ENCODE measurements around the gene TCF20. TPM values are rescaled to one million over a fixed set of nuclear protein-coding genes. Genes with fewer than 3 reads are reported as not detected.

TCF20 gene
- polyA plus RNA-seq, 1 of the 3 experiments (the other 2 are of a cell fraction): 8.5 TPM

DNA sequence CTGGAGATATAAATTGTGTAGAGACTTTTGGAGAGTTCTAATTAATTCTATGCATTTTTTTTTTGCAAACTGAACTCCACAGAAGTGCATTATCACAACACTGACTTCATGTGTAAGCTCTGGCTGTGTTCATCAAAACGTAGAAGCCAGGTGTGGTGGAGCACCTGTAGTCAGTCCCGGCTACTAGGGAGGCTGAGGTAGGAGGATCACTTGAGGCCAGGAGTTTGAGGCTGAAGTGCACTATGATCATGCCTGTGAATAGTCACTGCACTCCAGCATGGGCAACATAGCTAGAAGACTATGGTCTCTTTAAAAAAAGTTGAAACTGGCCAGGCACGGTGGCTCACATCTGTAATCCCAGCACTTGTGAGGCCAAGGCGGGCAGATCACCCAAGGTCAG is 20.6 kb downstream of the TCF20 start:
- CTCF ChIA-PET: no interaction called here
- Histone ChIP-seq H3K4me2 (no peak overlapping the region), H2AFZ (ENCODE audit: low read depth) (no peak overlapping the region), H3K4me3 (ENCODE audit: low read depth in 2 of 2, low read length in 1 of 2) (no peak overlapping the region), H3F3A (replicated peaks; ENCODE audit: insufficient read depth) (no peaks in the 10 kb centered on the region), H3K36me3 (replicated peaks in 1 of 2; ENCODE audit: control insufficient read depth in 1 of 2, insufficient read depth in 2 of 2, low read length in 1 of 2) (no peaks in the 10 kb centered on the region), H3K27ac (ENCODE audit: low read depth in 2 of 2, low read length in 1 of 2) (no peak overlapping the region), H3K9me3 (no peaks in the 10 kb centered on the region), H3K9ac (no peak overlapping the region), H3K79me2 (ENCODE audit: insufficient read depth) (peaks cover 33% of the 10 kb centered on the region), H4K20me1 (ENCODE audit: insufficient read depth) (0 out of 2 replicates have a peak, but pooled peaks cover 11% of the 10 kb centered on the region), H3K27me3 (ENCODE audit: insufficient read depth) (no peaks in the 10 kb centered on the region), H3K4me1 (ENCODE audit: control insufficient read depth in 1 of 2, insufficient read depth in 2 of 2, low read depth in 1 of 2, low read length in 1 of 2) (no peaks in the 10 kb centered on the region), H3K9me2 (no peaks in the 10 kb centered on the region)
- DNase-seq: no peak
- TF ChIP-seq, protein P1, sequence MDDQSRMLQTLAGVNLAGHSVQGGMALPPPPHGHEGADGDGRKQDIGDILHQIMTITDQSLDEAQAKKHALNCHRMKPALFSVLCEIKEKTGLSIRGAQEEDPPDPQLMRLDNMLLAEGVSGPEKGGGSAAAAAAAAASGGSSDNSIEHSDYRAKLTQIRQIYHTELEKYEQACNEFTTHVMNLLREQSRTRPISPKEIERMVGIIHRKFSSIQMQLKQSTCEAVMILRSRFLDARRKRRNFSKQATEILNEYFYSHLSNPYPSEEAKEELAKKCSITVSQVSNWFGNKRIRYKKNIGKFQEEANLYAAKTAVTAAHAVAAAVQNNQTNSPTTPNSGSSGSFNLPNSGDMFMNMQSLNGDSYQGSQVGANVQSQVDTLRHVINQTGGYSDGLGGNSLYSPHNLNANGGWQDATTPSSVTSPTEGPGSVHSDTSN (IDR thresholded peaks at IDR 0.05): no peak
- no peak for TF ChIP-seq YY1 (IDR thresholded peaks at IDR 0.05; ENCODE audit: low read depth)
- POLR2A ChIA-PET: no interaction called here
- no CpG with 5 or more reads among the region's 4 CpGs for WGBS (ENCODE audit: low lambda C conversion rate)

DNA sequence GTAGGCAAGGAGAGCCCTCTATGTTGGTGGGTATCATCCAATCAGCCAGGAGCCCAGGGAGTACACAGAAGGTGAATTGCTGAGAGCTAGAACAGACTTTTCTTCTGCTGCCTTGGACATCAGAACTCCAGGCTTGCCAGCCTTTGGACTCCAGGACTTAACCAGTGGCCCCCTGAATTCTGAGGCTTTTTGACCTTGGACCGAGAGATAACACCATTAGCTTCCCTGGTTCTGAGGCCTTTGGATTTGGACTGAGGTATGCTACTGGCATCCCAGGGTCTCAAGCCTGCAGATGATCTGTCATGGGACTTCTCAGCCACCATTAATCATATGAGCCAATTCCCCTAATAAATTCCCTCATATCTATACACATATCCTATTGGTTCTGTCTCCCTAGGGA is 21.5 kb downstream of the TCF20 start:
- WGBS (ENCODE audit: low lambda C conversion rate): 60% methylated on average over 1 of the region's 1 CpG
- ChIA-PET CTCF (no interaction called here), POLR2A (no interaction called here)
- TF ChIP-seq NRF1 (IDR thresholded peaks at IDR 0.05; ENCODE audit: low read depth, low read length): no peak
- TF ChIP-seq USF2 (IDR thresholded peaks at IDR 0.05; ENCODE audit: borderline replicate concordance, low read depth, low read length): no peak
- no peak for TF ChIP-seq MEF2A (IDR thresholded peaks at IDR 0.05; ENCODE audit: borderline replicate concordance, low read depth)
- TF ChIP-seq RCOR1 (IDR thresholded peaks at IDR 0.05; ENCODE audit: low read length): no peak
- no peaks in the 10 kb centered on the region for H3K9me3 ChIP-seq
- H3K4me2 ChIP-seq: no peak overlapping the region
- peaks cover 27% of the 10 kb centered on the region for H3K79me2 ChIP-seq (ENCODE audit: insufficient read depth)
- H2AFZ ChIP-seq (ENCODE audit: low read depth): no peak overlapping the region
- no peaks in the 10 kb centered on the region for H3K27me3 ChIP-seq (ENCODE audit: insufficient read depth)
- H3K9ac ChIP-seq: no peak overlapping the region
- H3K36me3 ChIP-seq (replicated peaks in 1 of 2; ENCODE audit: control insufficient read depth in 1 of 2, insufficient read depth in 2 of 2, low read length in 1 of 2): no peaks in the 10 kb centered on the region
- no peaks in the 10 kb centered on the region for H3K9me2 ChIP-seq
- no peak overlapping the region for H3K27ac ChIP-seq (ENCODE audit: low read depth in 2 of 2, low read length in 1 of 2)
- H3K4me1 ChIP-seq (ENCODE audit: control insufficient read depth in 1 of 2, insufficient read depth in 2 of 2, low read depth in 1 of 2, low read length in 1 of 2): no peaks in the 10 kb centered on the region
- H3K4me3 ChIP-seq (ENCODE audit: low read depth in 2 of 2, low read length in 1 of 2): no peak overlapping the region
- H3F3A ChIP-seq (replicated peaks; ENCODE audit: insufficient read depth): no peaks in the 10 kb centered on the region
- DNase-seq: no peak
- 0 out of 2 replicates have a peak, but pooled peaks cover 11% of the 10 kb centered on the region for H4K20me1 ChIP-seq (ENCODE audit: insufficient read depth)

DNA sequence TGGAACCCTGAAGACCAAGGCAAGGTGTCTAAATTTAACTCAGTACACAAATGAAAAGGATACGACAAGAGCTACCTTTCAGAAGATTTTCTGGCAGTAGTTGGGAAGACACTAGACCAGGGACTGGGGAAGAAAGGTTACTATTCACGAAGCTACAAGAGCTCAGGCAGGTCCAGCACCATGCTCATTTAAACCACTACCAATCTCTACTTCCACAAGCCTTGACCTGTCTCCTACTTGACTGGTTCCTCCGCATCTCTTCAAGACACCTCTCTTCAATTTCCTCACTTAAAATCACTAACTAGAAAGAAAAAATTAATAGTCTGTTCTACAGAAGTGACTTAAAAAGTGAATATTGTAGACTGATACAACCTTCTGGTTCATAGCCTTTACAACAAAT is 22.9 kb downstream of the TCF20 start:
- H3F3A ChIP-seq (replicated peaks; ENCODE audit: insufficient read depth): no peaks in the 10 kb centered on the region
- peaks cover 27% of the 10 kb centered on the region for H3K79me2 ChIP-seq (ENCODE audit: insufficient read depth)
- no peaks in the 10 kb centered on the region for H3K9me2 ChIP-seq
- no peaks in the 10 kb centered on the region for H3K9me3 ChIP-seq
- WGBS (ENCODE audit: low lambda C conversion rate): 100% methylated on average over 2 of the region's 3 CpGs
- ChIA-PET CTCF (no interaction called here), POLR2A (no interaction called here)
- H4K20me1 ChIP-seq (ENCODE audit: insufficient read depth): peaks cover 13% of the 10 kb centered on the region; the same call in 1 of the 2 replicates
- no peak overlapping the region for H3K4me3 ChIP-seq (ENCODE audit: low read depth in 2 of 2, low read length in 1 of 2)
- H3K4me1 ChIP-seq (ENCODE audit: control insufficient read depth in 1 of 2, insufficient read depth in 2 of 2, low read depth in 1 of 2, low read length in 1 of 2): no peaks in the 10 kb centered on the region
- no peak overlapping the region for H3K27ac ChIP-seq (ENCODE audit: low read depth in 2 of 2, low read length in 1 of 2)
- H3K27me3 ChIP-seq (ENCODE audit: insufficient read depth): no peaks in the 10 kb centered on the region
- H3K36me3 ChIP-seq (replicated peaks in 1 of 2; ENCODE audit: control insufficient read depth in 1 of 2, insufficient read depth in 2 of 2, low read length in 1 of 2): no peaks in the 10 kb centered on the region
- no peak overlapping the region for H2AFZ ChIP-seq (ENCODE audit: low read depth)
- no peak overlapping the region for H3K9ac ChIP-seq
- DNase-seq: no peak
- H3K4me2 ChIP-seq: no peak overlapping the region
- TF ChIP-seq SMC3 (IDR thresholded peaks at IDR 0.05; ENCODE audit: low read depth, low read length) (no peak), EP300 (IDR thresholded peaks at IDR 0.05; ENCODE audit: borderline replicate concordance in 1 of 2, low read depth in 1 of 2, low read length in 1 of 2) (no peak), FOXM1 (IDR thresholded peaks at IDR 0.05; ENCODE audit: low read depth) (no peak), CHD2 (IDR thresholded peaks at IDR 0.05; ENCODE audit: low read length, partially characterized antibody) (no peak), MEF2A (IDR thresholded peaks at IDR 0.05; ENCODE audit: borderline replicate concordance, low read depth) (no peak), EZH2phosphoT487 (IDR thresholded peaks at IDR 0.05; ENCODE audit: borderline replicate concordance, low read depth) (no peak), RFX5 (IDR thresholded peaks at IDR 0.05; ENCODE audit: low read length) (no peak), POLR2AphosphoS5 (IDR thresholded peaks at IDR 0.05; ENCODE audit: low read depth, low read length) (no peak), GATA2 (CRISPR knock-in tag; IDR thresholded peaks at IDR 0.05) (no peak), RCOR1 (IDR thresholded peaks at IDR 0.05; ENCODE audit: low read length) (no peak), TEAD4 (IDR thresholded peaks at IDR 0.05; ENCODE audit: borderline replicate concordance, insufficient read depth) (no peak), RXRA (IDR thresholded peaks at IDR 0.05; ENCODE audit: borderline replicate concordance, low read depth) (no peak), JUND (IDR thresholded peaks at IDR 0.05) (no peak), ZBTB33 (IDR thresholded peaks at IDR 0.05; ENCODE audit: borderline replicate concordance, low read depth) (no peak)
- TF ChIP-seq, protein P2, sequence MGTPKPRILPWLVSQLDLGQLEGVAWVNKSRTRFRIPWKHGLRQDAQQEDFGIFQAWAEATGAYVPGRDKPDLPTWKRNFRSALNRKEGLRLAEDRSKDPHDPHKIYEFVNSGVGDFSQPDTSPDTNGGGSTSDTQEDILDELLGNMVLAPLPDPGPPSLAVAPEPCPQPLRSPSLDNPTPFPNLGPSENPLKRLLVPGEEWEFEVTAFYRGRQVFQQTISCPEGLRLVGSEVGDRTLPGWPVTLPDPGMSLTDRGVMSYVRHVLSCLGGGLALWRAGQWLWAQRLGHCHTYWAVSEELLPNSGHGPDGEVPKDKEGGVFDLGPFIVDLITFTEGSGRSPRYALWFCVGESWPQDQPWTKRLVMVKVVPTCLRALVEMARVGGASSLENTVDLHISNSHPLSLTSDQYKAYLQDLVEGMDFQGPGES (IDR thresholded peaks at IDR 0.05; ENCODE audit: low read depth, low read length): no peak

Measured in SK-N-SH (cell line).